ENCODE results near the gene SRPRB. TPM values are rescaled to one million over a fixed set of nuclear protein-coding genes. Genes with fewer than 3 reads are reported as not detected.

The SRPRB gene
- total RNA-seq, 1 donor from 2014 or later, result 30.2 TPM

DNA sequence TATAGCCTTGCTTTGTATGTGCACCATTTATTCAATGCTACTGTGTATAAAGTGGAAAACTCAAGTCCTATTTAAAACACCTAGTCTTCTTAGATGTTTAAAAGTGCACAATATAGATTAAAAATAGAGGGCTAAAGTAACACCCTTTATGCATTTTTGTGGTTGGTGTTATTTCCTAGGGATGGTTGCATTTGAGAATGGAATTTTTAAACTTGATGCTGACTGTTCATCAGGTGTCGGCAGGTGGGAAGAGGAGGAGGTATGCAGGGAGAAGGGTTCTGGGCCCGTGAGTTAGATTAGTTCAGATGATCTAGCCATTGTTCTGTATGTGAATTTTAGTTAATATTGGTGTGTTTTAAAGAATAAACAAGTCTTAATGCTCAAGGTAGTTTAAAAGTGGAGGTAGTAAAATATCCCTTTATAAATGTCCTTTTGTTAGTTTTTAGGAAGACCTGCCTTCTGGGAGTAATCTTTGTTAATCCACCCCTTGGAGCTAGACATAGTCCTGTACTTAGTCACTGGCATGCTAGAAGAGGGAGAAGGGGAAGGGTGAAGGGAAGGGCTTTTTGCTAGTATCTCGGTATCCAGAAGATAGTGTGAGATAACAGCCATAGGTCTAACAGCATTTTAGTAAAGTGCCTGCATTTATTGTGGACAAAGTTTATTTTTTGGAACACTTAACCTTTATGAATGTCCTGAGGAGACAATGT, 8.1 kb upstream of the SRPRB start:
- H3K27ac Mint-ChIP-seq, result no peak overlapping the region
- TF ChIP-seq EZH2 (IDR thresholded peaks at IDR 0.05), result no peak
- TF ChIP-seq, protein P1, sequence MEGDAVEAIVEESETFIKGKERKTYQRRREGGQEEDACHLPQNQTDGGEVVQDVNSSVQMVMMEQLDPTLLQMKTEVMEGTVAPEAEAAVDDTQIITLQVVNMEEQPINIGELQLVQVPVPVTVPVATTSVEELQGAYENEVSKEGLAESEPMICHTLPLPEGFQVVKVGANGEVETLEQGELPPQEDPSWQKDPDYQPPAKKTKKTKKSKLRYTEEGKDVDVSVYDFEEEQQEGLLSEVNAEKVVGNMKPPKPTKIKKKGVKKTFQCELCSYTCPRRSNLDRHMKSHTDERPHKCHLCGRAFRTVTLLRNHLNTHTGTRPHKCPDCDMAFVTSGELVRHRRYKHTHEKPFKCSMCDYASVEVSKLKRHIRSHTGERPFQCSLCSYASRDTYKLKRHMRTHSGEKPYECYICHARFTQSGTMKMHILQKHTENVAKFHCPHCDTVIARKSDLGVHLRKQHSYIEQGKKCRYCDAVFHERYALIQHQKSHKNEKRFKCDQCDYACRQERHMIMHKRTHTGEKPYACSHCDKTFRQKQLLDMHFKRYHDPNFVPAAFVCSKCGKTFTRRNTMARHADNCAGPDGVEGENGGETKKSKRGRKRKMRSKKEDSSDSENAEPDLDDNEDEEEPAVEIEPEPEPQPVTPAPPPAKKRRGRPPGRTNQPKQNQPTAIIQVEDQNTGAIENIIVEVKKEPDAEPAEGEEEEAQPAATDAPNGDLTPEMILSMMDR (IDR thresholded peaks at IDR 0.05), result no peak
- TF ChIP-seq EZH2phosphoT487 (IDR thresholded peaks at IDR 0.05), result no peak
- H3K27me3 Mint-ChIP-seq (ENCODE audit: insufficient read depth, low read depth), result no peaks in the 10 kb centered on the region
- Histone ChIP-seq H2AFZ (replicated peaks) (no peak overlapping the region), H3K36me3 (peaks cover 6% of the 10 kb centered on the region), H3K27ac (no peak overlapping the region), H3K4me3 (no peak overlapping the region), H3K4me1 (no peaks in the 10 kb centered on the region), H3K79me2 (ENCODE audit: low read depth) (no peaks in the 10 kb centered on the region), H3K9me3 (ENCODE audit: low read depth) (peaks cover 7% of the 10 kb centered on the region), H3F3A (ENCODE audit: low read depth) (no peaks in the 10 kb centered on the region), H3K9ac (no peak overlapping the region), H3K4me2 (no peak overlapping the region), H3K27me3 (peaks cover 18% of the 10 kb centered on the region), H4K20me1 (ENCODE audit: low read depth) (no peaks in the 10 kb centered on the region)
- peaks cover 18% of the 10 kb centered on the region for H3K9me3 Mint-ChIP-seq
- H3K36me3 Mint-ChIP-seq, result peaks cover 2% of the 10 kb centered on the region
- H3K4me3 Mint-ChIP-seq, result no peak overlapping the region
- no peak for DNase-seq (ENCODE audit: low spot score)
- H3K4me1 Mint-ChIP-seq, result no peaks in the 10 kb centered on the region

DNA sequence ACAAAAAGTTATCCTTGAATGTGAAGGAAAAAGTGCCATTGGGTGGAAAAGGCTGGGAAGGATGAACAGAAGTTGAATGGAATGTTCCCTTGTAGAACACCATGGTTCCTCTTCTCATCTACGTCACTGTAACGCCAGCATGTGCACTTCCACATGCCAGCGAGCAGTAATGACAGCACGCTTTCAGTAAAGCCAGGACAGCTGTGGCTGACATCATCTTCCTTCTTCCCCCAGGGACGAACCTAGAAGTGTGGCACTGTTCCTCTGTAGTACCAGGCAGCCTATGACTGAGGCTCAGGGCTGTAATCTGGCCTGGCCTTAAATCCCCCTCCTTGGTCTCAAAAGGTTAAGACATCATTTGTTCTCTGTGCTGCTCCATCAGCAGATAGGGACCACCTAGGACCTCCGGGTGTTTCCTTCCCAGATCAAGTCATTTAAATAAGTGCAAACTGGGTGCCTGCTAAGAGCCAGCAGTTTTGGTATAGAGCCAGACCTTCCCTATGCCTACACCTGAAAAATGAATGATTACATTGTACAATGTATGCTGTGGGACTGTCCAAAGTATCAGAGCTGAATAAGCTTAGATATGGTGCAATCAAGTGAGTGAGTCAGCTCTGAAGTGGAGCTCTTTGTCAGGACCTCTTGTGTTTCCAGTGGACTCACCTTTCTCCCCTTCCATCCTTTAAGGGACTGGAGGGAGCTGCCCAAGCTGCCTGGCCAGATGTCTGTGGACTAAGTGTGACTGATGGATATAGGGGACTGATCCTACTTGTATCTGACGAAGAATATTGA, 5.6 kb upstream of the SRPRB start:
- Mint-ChIP-seq H3K27me3 (ENCODE audit: insufficient read depth, low read depth) (no peaks in the 10 kb centered on the region), H3K27ac (no peak overlapping the region), H3K36me3 (peaks cover 2% of the 10 kb centered on the region), H3K4me1 (no peaks in the 10 kb centered on the region), H3K4me3 (no peak overlapping the region), H3K9me3 (peaks cover 11% of the 10 kb centered on the region)
- H2AFZ ChIP-seq (replicated peaks), result no peak overlapping the region
- H3K4me1 ChIP-seq, result no peaks in the 10 kb centered on the region
- no peak overlapping the region for H3K27ac ChIP-seq
- no peaks in the 10 kb centered on the region for H4K20me1 ChIP-seq (ENCODE audit: low read depth)
- no peak overlapping the region for H3K4me2 ChIP-seq
- TF ChIP-seq EZH2 (IDR thresholded peaks at IDR 0.05), result no peak
- TF ChIP-seq, protein P1 (IDR thresholded peaks at IDR 0.05), result no peak
- TF ChIP-seq EZH2phosphoT487 (IDR thresholded peaks at IDR 0.05), result no peak
- no peaks in the 10 kb centered on the region for H3K36me3 ChIP-seq
- no peaks in the 10 kb centered on the region for H3F3A ChIP-seq (ENCODE audit: low read depth)
- no peaks in the 10 kb centered on the region for H3K9me3 ChIP-seq (ENCODE audit: low read depth)
- DNase-seq (ENCODE audit: low spot score), result no peak
- peaks cover 18% of the 10 kb centered on the region for H3K27me3 ChIP-seq
- H3K9ac ChIP-seq, result no peak overlapping the region
- no peaks in the 10 kb centered on the region for H3K79me2 ChIP-seq (ENCODE audit: low read depth)
- H3K4me3 ChIP-seq, result no peak overlapping the region

DNA sequence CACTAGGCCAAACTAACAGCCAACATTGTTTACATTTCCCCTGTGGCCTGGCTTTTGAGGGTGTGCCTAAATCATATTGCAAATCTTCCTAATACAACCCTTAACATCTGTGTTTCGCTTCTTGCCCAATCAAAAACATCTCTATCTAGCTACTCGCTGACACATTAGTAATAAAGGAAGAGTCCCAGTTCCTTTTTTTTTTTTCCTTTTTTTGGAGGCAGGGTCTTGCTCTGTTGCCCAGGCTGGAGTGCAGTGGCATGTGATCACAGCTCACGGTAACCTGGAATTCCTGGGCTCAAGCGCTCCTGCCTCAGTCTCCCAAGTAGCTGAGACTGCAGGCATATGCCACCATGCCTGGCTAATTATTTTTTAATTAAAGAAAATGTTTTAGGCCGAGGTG, 2.1 kb upstream of the SRPRB start:
- H3K27me3 ChIP-seq, result peaks cover 18% of the 10 kb centered on the region
- H3K4me2 ChIP-seq, result no peak overlapping the region
- no peaks in the 10 kb centered on the region for H3K9me3 ChIP-seq (ENCODE audit: low read depth)
- H3K4me1 ChIP-seq, result peaks cover 8% of the 10 kb centered on the region
- TF ChIP-seq EZH2phosphoT487 (IDR thresholded peaks at IDR 0.05) (no peak), EZH2 (IDR thresholded peaks at IDR 0.05) (no peak)
- TF ChIP-seq, protein P1 (IDR thresholded peaks at IDR 0.05), result no peak
- no peaks in the 10 kb centered on the region for H3K27me3 Mint-ChIP-seq (ENCODE audit: insufficient read depth, low read depth)
- peaks cover 17% of the 10 kb centered on the region for H3K79me2 ChIP-seq (ENCODE audit: low read depth)
- H4K20me1 ChIP-seq (ENCODE audit: low read depth), result peaks cover 7% of the 10 kb centered on the region
- H3K36me3 Mint-ChIP-seq, result peaks cover 3% of the 10 kb centered on the region
- no peak overlapping the region for H3K4me3 ChIP-seq
- H3K9ac ChIP-seq, result no peak overlapping the region
- no peak for DNase-seq (ENCODE audit: low spot score)
- peaks cover 12% of the 10 kb centered on the region for H3K4me1 Mint-ChIP-seq
- no peak overlapping the region for H3K4me3 Mint-ChIP-seq
- no peaks in the 10 kb centered on the region for H3F3A ChIP-seq (ENCODE audit: low read depth)
- no peak overlapping the region for H3K27ac Mint-ChIP-seq
- no peaks in the 10 kb centered on the region for H3K9me3 Mint-ChIP-seq
- H3K36me3 ChIP-seq, result peaks cover 8% of the 10 kb centered on the region
- no peak overlapping the region for H3K27ac ChIP-seq
- H2AFZ ChIP-seq (replicated peaks), result no peak overlapping the region

Measured in neural progenitor cell (in vitro differentiated cells).